ENCODE results near the gene YAF2. TPM values are rescaled to one million over a fixed set of nuclear protein-coding genes. Genes with fewer than 3 reads are reported as not detected.

The YAF2 gene
- total RNA-seq, 1 experiment from 2014 or later = 27.6 TPM

- H3K4me1 ChIP-seq (ENCODE audit: control insufficient read depth, insufficient read depth, low read length) = peaks cover 27% of the 10 kb centered on the region
- H3K4me3 ChIP-seq (ENCODE audit: low read depth in 2 of 2, low read length in 2 of 2) = no peak overlapping the region
- no TSS peak for BruUV-seq (replicated peaks)
- intact Hi-C loops (cut with micrococcal nuclease; ENCODE audit: unreplicated experiment) (loop anchor here (10.0 kb wide), 1 partner anchor 94 kb away; the partner anchor contains the start of gene YAF2), in situ Hi-C loops (cut with HindIII; ENCODE audit: low pct_unique_long_range_greater_than_20kb, low sequenced_read_pairs) (no loop called here)
- H3K27me3 ChIP-seq (ENCODE audit: control insufficient read depth, insufficient read depth, low read length) = no peaks in the 10 kb centered on the region
- H3K9me3 ChIP-seq (ENCODE audit: control insufficient read depth, insufficient read depth, low read depth, low read length) = no peaks in the 10 kb centered on the region
- TF ChIP-seq REST (IDR thresholded peaks at IDR 0.05; ENCODE audit: insufficient read depth in 1 of 2, low read depth in 2 of 2, low read length in 1 of 2) = no peak
- peak; percentile 76 for TF ChIP-seq TCF7L2 (IDR thresholded peaks at IDR 0.05; ENCODE audit: low read depth, low read length)
- TF ChIP-seq SIN3A (IDR thresholded peaks at IDR 0.05; ENCODE audit: borderline replicate concordance, insufficient read depth, low read depth, low read length) = no peak
- ChIA-PET POLR2A (no interaction called here), CTCF (no interaction called here)
- H3K36me3 ChIP-seq (ENCODE audit: control insufficient read depth, insufficient read depth, low read length) = no peaks in the 10 kb centered on the region; the same call in 1 of the 2 replicates
- no peak for ATAC-seq
- no peak overlapping the region for H3K27ac ChIP-seq (ENCODE audit: low read length)
- no peak for DNase-seq (ENCODE audit: low read depth, low spot score)
These were observed 97.1 kb downstream of the YAF2 start for GRCh38 chr12:42140901-42141300.

GRCh38 chr12:42135259-42135814, 102.7 kb downstream of the YAF2 start:
- no peaks in the 10 kb centered on the region for H3K27me3 ChIP-seq (ENCODE audit: control insufficient read depth, insufficient read depth, low read length)
- TF ChIP-seq SIN3A (IDR thresholded peaks at IDR 0.05; ENCODE audit: borderline replicate concordance, insufficient read depth, low read depth, low read length) = no peak
- no peak for TF ChIP-seq POLR2AphosphoS5 (IDR thresholded peaks at IDR 0.05; ENCODE audit: low read depth, low read length)
- no peak for TF ChIP-seq CTCF (IDR thresholded peaks at IDR 0.05)
- TF ChIP-seq TCF7L2 (IDR thresholded peaks at IDR 0.05; ENCODE audit: low read depth, low read length) = no peak
- no peak for TF ChIP-seq REST (IDR thresholded peaks at IDR 0.05; ENCODE audit: insufficient read depth in 1 of 2, low read depth in 2 of 2, low read length in 1 of 2)
- POLR2A ChIA-PET = no interaction called here
- peaks cover 13% of the 10 kb centered on the region for H3K4me1 ChIP-seq (ENCODE audit: control insufficient read depth, insufficient read depth, low read length)
- DNase-seq (ENCODE audit: low read depth, low spot score) (no peak), ATAC-seq (no peak)
- no peak overlapping the region for H3K4me3 ChIP-seq (ENCODE audit: low read depth in 2 of 2, low read length in 2 of 2)
- H3K9me3 ChIP-seq (ENCODE audit: control insufficient read depth, insufficient read depth, low read depth, low read length) = no peaks in the 10 kb centered on the region
- intact Hi-C loops (cut with micrococcal nuclease; ENCODE audit: unreplicated experiment) = no loop called here
- H3K27ac ChIP-seq (ENCODE audit: low read length) = no peak overlapping the region
- in situ Hi-C loops (cut with HindIII; ENCODE audit: low pct_unique_long_range_greater_than_20kb, low sequenced_read_pairs) = no loop called here
- CTCF ChIA-PET = no interaction called here
- no peaks in the 10 kb centered on the region for H3K36me3 ChIP-seq (ENCODE audit: control insufficient read depth, insufficient read depth, low read length)
- no TSS peak for BruUV-seq (replicated peaks)

Measured in Panc1 (cell line).